ENCODE data around the gene TUBA8. TPM values are rescaled to one million over a fixed set of nuclear protein-coding genes. Genes with fewer than 3 reads are reported as not detected.

TUBA8 gene
- total and polyA plus RNA-seq, 8 donors = 3.1 to 4.1 (median 3.5) TPM; not detected in 5

Small RNA genes lying within 50 kb of the gene (small RNA-seq; reads per million reads assigned to genes)
- gene AC016027.5 = 0 reads per million in 4 donors

Other genes starting within 250 kb of the TUBA8 start
- gene MICAL3, start 86.2 kb upstream of the TUBA8 start, total RNA-seq = 100 to 1,000 TPM in 1 of 5 donors, 10 to 100 TPM in 4; 17.5 to 130 (median 37.3) TPM
- 1 to 10 TPM; 3.5 to 5.1 (median 4.9) TPM for gene MICAL3, start 86.2 kb upstream of the TUBA8 start, polyA plus RNA-seq
- 100 to 1,000 TPM in 1 of 5 donors, 10 to 100 TPM in 4; 11.7 to 564 (median 17.9) TPM for gene PEX26, start 32.8 kb upstream of the TUBA8 start, total RNA-seq
- 10 to 100 TPM in 2 of 3 donors, 1 to 10 TPM in 1; 6.7 to 20.5 (median 12.7) TPM for gene PEX26, start 32.8 kb upstream of the TUBA8 start, polyA plus RNA-seq
- gene USP18, start 39.4 kb downstream of the TUBA8 start, total RNA-seq = 1 to 10 TPM in 3 of 5 donors, under 1 TPM in 1, not detected in 1; 0.29 to 5.1 (median 2.9) TPM
- gene USP18, start 39.4 kb downstream of the TUBA8 start, polyA plus RNA-seq = 1 to 10 TPM; 5.4 to 9.6 (median 5.8) TPM